Loucy (cell line): ENCODE results near the gene CCDC6.

Experiments used
- CTCF ChIP-seq: fragments of 200-600 bp; sonication (generic); conservative IDR thresholded peaks from 2 replicates; pipeline ENCODE4 v1.5.1; 2014; ENCODE audit warnings: mild to moderate bottlenecking, antibody characterized with exemption, low read length
- EZH2phosphoT487 ChIP-seq: fragments of 200-600 bp; IDR thresholded peaks from 2 replicates; pipeline ENCODE4 v1.6.1; 2018; ENCODE audit warnings: antibody characterized with exemption, mild to moderate bottlenecking, moderate library complexity, borderline replicate concordance

GRCh38 chr10:59895629-59896116 lies 10.7 kb downstream of the CCDC6 start:
- TF ChIP-seq CTCF (no peak), EZH2phosphoT487 (no peak)
